Measurements from ENCODE around the gene GPR176.

The GPR176 gene

GRCh38 chr15:39851500-39852092, 68.5 kb downstream of the GPR176 start:
- Histone ChIP-seq H3K9me3 (ENCODE audit: control insufficient read depth in 5 of 5, low read length in 5 of 5) (no peaks in the 10 kb centered on the region), H3K4me3 (ENCODE audit: low read depth in 1 of 5, low read length in 5 of 5) (no peak overlapping the region), H3K4me1 (ENCODE audit: control insufficient read depth in 5 of 5, insufficient read depth in 5 of 5, low read length in 5 of 5) (peaks cover 0 to 32% (median 19%) of the 10 kb centered on the region in 5 donors), H3K9ac (ENCODE audit: low read length in 5 of 5) (no peak overlapping the region), H3K27me3 (ENCODE audit: control insufficient read depth in 5 of 5, insufficient read depth in 4 of 5, low read length in 5 of 5) (no peaks in the 10 kb centered on the region), H3K27ac (ENCODE audit: low read depth, low read length) (peak overlapping the region; percentile 25), H3K36me3 (ENCODE audit: control insufficient read depth in 5 of 5, insufficient read depth in 5 of 5, low read length in 5 of 5) (no peaks in the 10 kb centered on the region)

- Histone ChIP-seq H3K36me3 (ENCODE audit: control insufficient read depth in 5 of 5, insufficient read depth in 5 of 5, low read length in 5 of 5) (no peaks in the 10 kb centered on the region), H3K4me1 (ENCODE audit: control insufficient read depth in 5 of 5, insufficient read depth in 5 of 5, low read length in 5 of 5) (peaks cover 0 to 29% (median 16%) of the 10 kb centered on the region in 5 donors), H3K27ac (ENCODE audit: low read depth, low read length) (no peak overlapping the region), H3K9me3 (ENCODE audit: control insufficient read depth in 5 of 5, low read length in 5 of 5) (no peaks in the 10 kb centered on the region), H3K4me3 (ENCODE audit: low read depth in 1 of 5, low read length in 5 of 5) (no peak overlapping the region), H3K27me3 (ENCODE audit: control insufficient read depth in 5 of 5, insufficient read depth in 4 of 5, low read length in 5 of 5) (no peaks in the 10 kb centered on the region), H3K9ac (ENCODE audit: low read length in 5 of 5) (no peak overlapping the region)
Observed at GRCh38 chr15:39850436-39850835, 69.6 kb downstream of the GPR176 start.

GRCh38 chr15:39846108-39846507, 74.0 kb downstream of the GPR176 start:
- H3K9me3 ChIP-seq (ENCODE audit: control insufficient read depth in 5 of 5, low read length in 5 of 5) = no peaks in the 10 kb centered on the region
- no peak overlapping the region for H3K4me3 ChIP-seq (ENCODE audit: low read depth in 1 of 5, low read length in 5 of 5)
- H3K4me1 ChIP-seq (ENCODE audit: control insufficient read depth in 5 of 5, insufficient read depth in 5 of 5, low read length in 5 of 5) = no peaks in the 10 kb centered on the region
- no peaks in the 10 kb centered on the region for H3K27me3 ChIP-seq (ENCODE audit: control insufficient read depth in 5 of 5, insufficient read depth in 4 of 5, low read length in 5 of 5)
- no peaks in the 10 kb centered on the region for H3K36me3 ChIP-seq (ENCODE audit: control insufficient read depth in 5 of 5, insufficient read depth in 5 of 5, low read length in 5 of 5)
- H3K9ac ChIP-seq (ENCODE audit: low read length in 5 of 5) = no peak overlapping the region
- no peak overlapping the region for H3K27ac ChIP-seq (ENCODE audit: low read depth, low read length)

- no peak overlapping the region for H3K4me3 ChIP-seq (ENCODE audit: low read depth in 1 of 5, low read length in 5 of 5)
- H3K4me1 ChIP-seq (ENCODE audit: control insufficient read depth in 5 of 5, insufficient read depth in 5 of 5, low read length in 5 of 5) = no peaks in the 10 kb centered on the region
- no peaks in the 10 kb centered on the region for H3K36me3 ChIP-seq (ENCODE audit: control insufficient read depth in 5 of 5, insufficient read depth in 5 of 5, low read length in 5 of 5)
- H3K9ac ChIP-seq (ENCODE audit: low read length in 5 of 5) = no peak overlapping the region
- H3K27me3 ChIP-seq (ENCODE audit: control insufficient read depth in 5 of 5, insufficient read depth in 4 of 5, low read length in 5 of 5) = no peaks in the 10 kb centered on the region
- H3K9me3 ChIP-seq (ENCODE audit: control insufficient read depth in 5 of 5, low read length in 5 of 5) = no peaks in the 10 kb centered on the region
- no peak overlapping the region for H3K27ac ChIP-seq (ENCODE audit: low read depth, low read length)
Observed at GRCh38 chr15:39845582-39845981, 74.5 kb downstream of the GPR176 start.

GRCh38 chr15:39843565-39843964, 76.5 kb downstream of the GPR176 start:
- Histone ChIP-seq H3K9ac (ENCODE audit: low read length in 5 of 5) (no peak overlapping the region), H3K27ac (ENCODE audit: low read depth, low read length) (no peak overlapping the region), H3K9me3 (ENCODE audit: control insufficient read depth in 5 of 5, low read length in 5 of 5) (no peaks in the 10 kb centered on the region), H3K4me1 (ENCODE audit: control insufficient read depth in 5 of 5, insufficient read depth in 5 of 5, low read length in 5 of 5) (no peaks in the 10 kb centered on the region), H3K27me3 (ENCODE audit: control insufficient read depth in 5 of 5, insufficient read depth in 4 of 5, low read length in 5 of 5) (no peaks in the 10 kb centered on the region), H3K36me3 (ENCODE audit: control insufficient read depth in 5 of 5, insufficient read depth in 5 of 5, low read length in 5 of 5) (no peaks in the 10 kb centered on the region), H3K4me3 (ENCODE audit: low read depth in 1 of 5, low read length in 5 of 5) (no peak overlapping the region)

GRCh38 chr15:39837454-39837853, 82.6 kb downstream of the GPR176 start:
- no peaks in the 10 kb centered on the region for H3K27me3 ChIP-seq (ENCODE audit: control insufficient read depth in 5 of 5, insufficient read depth in 4 of 5, low read length in 5 of 5)
- H3K4me3 ChIP-seq (ENCODE audit: low read depth in 1 of 5, low read length in 5 of 5) = no peak overlapping the region
- no peak overlapping the region for H3K27ac ChIP-seq (ENCODE audit: low read depth, low read length)
- no peaks in the 10 kb centered on the region for H3K36me3 ChIP-seq (ENCODE audit: control insufficient read depth in 5 of 5, insufficient read depth in 5 of 5, low read length in 5 of 5)
- peaks cover 0 to 10% (median 5%) of the 10 kb centered on the region in 5 donors for H3K4me1 ChIP-seq (ENCODE audit: control insufficient read depth in 5 of 5, insufficient read depth in 5 of 5, low read length in 5 of 5)
- H3K9me3 ChIP-seq (ENCODE audit: control insufficient read depth in 5 of 5, low read length in 5 of 5) = no peaks in the 10 kb centered on the region
- no peak overlapping the region for H3K9ac ChIP-seq (ENCODE audit: low read length in 5 of 5)

GRCh38 chr15:39835550-39835949, 84.5 kb downstream of the GPR176 start:
- no peak overlapping the region for H3K27ac ChIP-seq (ENCODE audit: low read depth, low read length)
- H3K9ac ChIP-seq (ENCODE audit: low read length in 5 of 5) = no peak overlapping the region
- no peaks in the 10 kb centered on the region for H3K36me3 ChIP-seq (ENCODE audit: control insufficient read depth in 5 of 5, insufficient read depth in 5 of 5, low read length in 5 of 5)
- H3K27me3 ChIP-seq (ENCODE audit: control insufficient read depth in 5 of 5, insufficient read depth in 4 of 5, low read length in 5 of 5) = no peaks in the 10 kb centered on the region
- no peak overlapping the region for H3K4me3 ChIP-seq (ENCODE audit: low read depth in 1 of 5, low read length in 5 of 5)
- peaks cover 0 to 13% (median 5%) of the 10 kb centered on the region in 5 donors for H3K4me1 ChIP-seq (ENCODE audit: control insufficient read depth in 5 of 5, insufficient read depth in 5 of 5, low read length in 5 of 5)
- H3K9me3 ChIP-seq (ENCODE audit: control insufficient read depth in 5 of 5, low read length in 5 of 5) = no peaks in the 10 kb centered on the region

GRCh38 chr15:39834256-39834655, 85.8 kb downstream of the GPR176 start:
- Histone ChIP-seq H3K27ac (ENCODE audit: low read depth, low read length) (peak overlapping the region; percentile 51), H3K4me3 (ENCODE audit: low read depth in 1 of 5, low read length in 5 of 5) (no peak overlapping the region), H3K36me3 (ENCODE audit: control insufficient read depth in 5 of 5, insufficient read depth in 5 of 5, low read length in 5 of 5) (no peaks in the 10 kb centered on the region), H3K27me3 (ENCODE audit: control insufficient read depth in 5 of 5, insufficient read depth in 4 of 5, low read length in 5 of 5) (no peaks in the 10 kb centered on the region), H3K9ac (ENCODE audit: low read length in 5 of 5) (no peak overlapping the region), H3K4me1 (ENCODE audit: control insufficient read depth in 5 of 5, insufficient read depth in 5 of 5, low read length in 5 of 5) (peaks cover 0 to 18% (median 5%) of the 10 kb centered on the region in 5 donors), H3K9me3 (ENCODE audit: control insufficient read depth in 5 of 5, low read length in 5 of 5) (no peaks in the 10 kb centered on the region)

GRCh38 chr15:39833515-39833981, 86.5 kb downstream of the GPR176 start:
- Histone ChIP-seq H3K36me3 (ENCODE audit: control insufficient read depth in 5 of 5, insufficient read depth in 5 of 5, low read length in 5 of 5) (no peaks in the 10 kb centered on the region), H3K4me3 (ENCODE audit: low read depth in 1 of 5, low read length in 5 of 5) (no peak overlapping the region), H3K27me3 (ENCODE audit: control insufficient read depth in 5 of 5, insufficient read depth in 4 of 5, low read length in 5 of 5) (no peaks in the 10 kb centered on the region), H3K9ac (ENCODE audit: low read length in 5 of 5) (no peak overlapping the region), H3K4me1 (ENCODE audit: control insufficient read depth in 5 of 5, insufficient read depth in 5 of 5, low read length in 5 of 5) (peaks cover 0 to 18% (median 5%) of the 10 kb centered on the region in 5 donors), H3K9me3 (ENCODE audit: control insufficient read depth in 5 of 5, low read length in 5 of 5) (no peaks in the 10 kb centered on the region), H3K27ac (ENCODE audit: low read depth, low read length) (peak overlapping the region; percentile 51)

- no peak overlapping the region for H3K27ac ChIP-seq (ENCODE audit: low read depth, low read length)
Observed at GRCh38 chr15:39830166-39830565, 89.9 kb downstream of the GPR176 start.

More at GRCh38 chr15:39830166-39830565, 89.9 kb downstream of the GPR176 start:
- Histone ChIP-seq H3K4me3 (ENCODE audit: low read depth in 1 of 5, low read length in 5 of 5) (no peak overlapping the region), H3K9me3 (ENCODE audit: control insufficient read depth in 5 of 5, low read length in 5 of 5) (no peaks in the 10 kb centered on the region), H3K36me3 (ENCODE audit: control insufficient read depth in 5 of 5, insufficient read depth in 5 of 5, low read length in 5 of 5) (no peaks in the 10 kb centered on the region), H3K4me1 (ENCODE audit: control insufficient read depth in 5 of 5, insufficient read depth in 5 of 5, low read length in 5 of 5) (peaks cover 0 to 21% (median 10%) of the 10 kb centered on the region in 5 donors), H3K27me3 (ENCODE audit: control insufficient read depth in 5 of 5, insufficient read depth in 4 of 5, low read length in 5 of 5) (no peaks in the 10 kb centered on the region), H3K9ac (ENCODE audit: low read length in 5 of 5) (no peak overlapping the region)

Data from subcutaneous abdominal adipose tissue (tissue), 5 donors.